Activated CD8-positive, alpha-beta memory T cell treated with anti-CD3 and anti-CD28 coated beads for 1 hour (primary cell): Measurements from ENCODE around the gene PFKL.

ENCODE experiments used
- DNase-seq, 2 donors: peaks; one replicate each; pipeline ENCODE4 v3.0.0-alpha.2; 2020; ENCODE audit warnings: low read depth in 1 of 2; ENCODE audit errors: extremely low read depth in 1 of 2

The PFKL gene

GRCh38 chr21:44374601-44375280 lies 74.9 kb downstream of the PFKL start:
- DNase-seq, result no peak

DNA sequence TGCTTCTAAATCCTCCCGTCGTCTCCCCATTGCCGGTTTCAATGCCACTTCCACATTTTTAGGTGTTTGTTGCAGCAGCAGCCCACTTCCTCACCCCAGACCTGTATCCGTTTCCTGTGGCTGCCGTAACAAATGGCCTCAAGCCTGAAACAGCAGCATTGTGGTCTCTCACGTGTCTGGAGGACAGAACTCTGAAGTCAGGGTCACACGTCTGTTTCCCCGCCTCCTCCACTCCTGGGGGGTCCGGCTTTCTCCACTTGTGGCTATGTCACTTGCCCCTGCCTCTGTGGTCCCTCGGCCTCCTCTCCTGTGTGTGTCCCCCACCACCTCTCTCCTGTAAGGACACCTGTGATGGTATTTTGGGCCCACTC lies 75.4 kb downstream of the PFKL start:
- DNase-seq, result no peak

GRCh38 chr21:44375761-44376241 lies 75.9 kb downstream of the PFKL start:
- DNase-seq, result no peak

- no peak for DNase-seq
These were observed 76.8 kb downstream of the PFKL start for GRCh38 chr21:44376606-44377005.
